Measurements from ENCODE around the gene FIGLA.

DNA sequence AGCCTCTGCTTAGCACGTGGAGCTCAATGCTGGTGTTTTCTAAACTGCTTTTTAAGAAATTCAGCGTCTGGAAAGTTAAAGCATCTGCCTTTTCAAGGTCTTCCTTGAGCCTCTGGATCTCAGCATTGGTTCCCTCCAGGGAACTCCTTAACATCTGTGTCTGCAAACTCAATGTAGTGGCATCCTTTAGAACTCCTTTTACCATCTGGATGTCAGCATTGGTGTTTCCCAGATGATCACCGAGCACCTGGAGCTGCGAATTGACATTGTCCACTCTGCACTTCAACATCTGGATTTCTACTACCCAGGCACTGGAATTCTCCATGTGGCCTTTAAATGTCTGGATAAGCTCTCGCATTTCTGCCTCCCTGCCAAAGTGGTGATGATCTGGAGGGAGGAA is 26.3 kb upstream of the FIGLA start:
- no peak for TF ChIP-seq SUZ12 (IDR thresholded peaks at IDR 0.05; ENCODE audit: extremely low read depth, insufficient read depth, insufficient read length)
- TF ChIP-seq ZNF274 (IDR thresholded peaks at IDR 0.05; ENCODE audit: low read depth, low read length), result no peak
